ENCODE data around the gene PLEKHG5. TPM values are rescaled to one million over a fixed set of nuclear protein-coding genes. Genes with fewer than 3 reads are reported as not detected.
A peak's percentile ranks its signal among the peaks of the same experiment; 100 is the strongest.
"Not testable (repeated sequence)": the region's sequence is repeated elsewhere in the genome, so short reads cannot be mapped to it uniquely, and the experiment has no call there.

Gene PLEKHG5
- total and polyA plus RNA-seq, 11 donors: 7.2 to 20.2 (median 15.2) TPM

GRCh38 chr1:6495540-6496364 lies 4.3 kb upstream of the PLEKHG5 start:
- Histone ChIP-seq H3K27me3 (peaks cover 0 to 18% (median 0%) of the 10 kb centered on the region in 9 donors), H3K27ac (peak overlapping the region in 10 of 12 donors; percentile 49 to 87 (median 78)), H3K4me3 (peak overlapping the region in 8 of 12 donors; percentile 63 to 81 (median 70)), H3K4me1 (peaks cover 0 to 85% (median 57%) of the 10 kb centered on the region in 12 donors), H3K9me3 (no peaks in the 10 kb centered on the region), H3K36me3 (no peaks in the 10 kb centered on the region)
- DNase-seq (peak in 1 of 5 donors; percentile 6), ATAC-seq (peak in 1 of 4 donors; percentile 4)
- intact Hi-C loops (cut with DNase I): loop anchor here in 2 of 10 donors (5.0 to 10.0 kb wide), 2 partner anchors 57 to 129 kb away; partner anchors contain the start of genes NOL9 (in 1 of the 2) and THAP3 (in 1 of the 2)
- no peak for TF ChIP-seq POLR2A (IDR thresholded peaks at IDR 0.05)
- no peak for TF ChIP-seq CTCF (IDR thresholded peaks at IDR 0.05)
- 81 to 87% (median 84%) methylated on average over 12 to 14 of the region's 14 CpGs for WGBS, 4 donors

GRCh38 chr1:6495041-6495441 lies 3.6 kb upstream of the PLEKHG5 start:
- Histone ChIP-seq H3K9me3 (no peaks in the 10 kb centered on the region), H3K4me3 (no peak overlapping the region), H3K4me1 (peaks cover 0 to 89% (median 62%) of the 10 kb centered on the region in 12 donors), H3K27me3 (peaks cover 0 to 26% (median 0%) of the 10 kb centered on the region in 9 donors), H3K27ac (peak overlapping the region in 9 of 12 donors; percentile 22 to 79 (median 44)), H3K36me3 (no peaks in the 10 kb centered on the region)
- whole genome bisulfite sequencing, 4 donors: 40 to 69% (median 58%) methylated on average over 6 to 13 of the region's 13 CpGs
- TF ChIP-seq POLR2A (IDR thresholded peaks at IDR 0.05) (no peak), CTCF (IDR thresholded peaks at IDR 0.05) (no peak)
- ATAC-seq (no peak), DNase-seq (peak in 1 of 5 donors; percentile 10)
- intact Hi-C loops (cut with DNase I): loop anchor here in 2 of 10 donors (5.0 to 10.0 kb wide), 2 partner anchors 57 to 130 kb away; partner anchors contain the start of genes NOL9 (in 1 of the 2) and THAP3 (in 1 of the 2)

GRCh38 chr1:6494627-6495026 lies 3.2 kb upstream of the PLEKHG5 start:
- DNase-seq (peak in 2 of 5 donors; percentile 55 to 77), ATAC-seq (peak in 3 of 4 donors; percentile 34 to 60 (median 45))
- Histone ChIP-seq H3K4me1 (peaks cover 0 to 91% (median 64%) of the 10 kb centered on the region in 12 donors), H3K27me3 (peaks cover 0 to 27% (median 0%) of the 10 kb centered on the region in 9 donors), H3K27ac (peak overlapping the region in 9 of 12 donors; percentile 22 to 79 (median 44)), H3K36me3 (no peaks in the 10 kb centered on the region), H3K4me3 (no peak overlapping the region), H3K9me3 (no peaks in the 10 kb centered on the region)
- TF ChIP-seq CTCF (IDR thresholded peaks at IDR 0.05) (no peak), POLR2A (IDR thresholded peaks at IDR 0.05) (no peak)
- 50 to 67% (median 63%) methylated on average over 4 of the region's 4 CpGs for WGBS, 4 donors
- intact Hi-C loops (cut with DNase I): loop anchor here in 2 of 10 donors (5.0 to 10.0 kb wide), 2 partner anchors 58 to 130 kb away; partner anchors contain the start of genes NOL9 (in 1 of the 2) and THAP3 (in 1 of the 2)

GRCh38 chr1:6493834-6494223 lies 2.4 kb upstream of the PLEKHG5 start:
- not testable (repeated sequence) for H3K9me3 ChIP-seq, H3K36me3 ChIP-seq, DNase-seq, H3K4me3 ChIP-seq, ATAC-seq
- 85 to 96% (median 86%) methylated on average over 4 of the region's 4 CpGs for WGBS, 4 donors
- Histone ChIP-seq H3K27ac (peak overlapping the region in 4 of 12 donors; percentile 64 to 86 (median 72)), H3K27me3 (peaks cover 0 to 27% (median 0%) of the 10 kb centered on the region in 9 donors), H3K4me1 (peaks cover 3 to 91% (median 63%) of the 10 kb centered on the region in 12 donors)
- intact Hi-C loops (cut with DNase I): loop anchor here in 1 of 10 donors (10.0 kb wide), 1 partner anchor 131 kb away; the partner anchor contains the start of gene THAP3

All from heart left ventricle (tissue), 16 donors.